ENCODE data around the gene FIBCD1. TPM values are rescaled to one million over a fixed set of nuclear protein-coding genes. Genes with fewer than 3 reads are reported as not detected.
A peak's percentile ranks its signal among the peaks of the same experiment; 100 is the strongest.

Gene FIBCD1
- total RNA-seq, 1 experiment from 2014 or later, result 7.1 TPM

GRCh38 chr9:130883479-130883878, 55.6 kb downstream of the FIBCD1 start:
- H3K23me2 ChIP-seq (ENCODE audit: insufficient read length, low read depth, low read length, poor library complexity, severe bottlenecking), result no peaks in the 10 kb centered on the region
- no peak overlapping the region for H2BK12ac ChIP-seq (ENCODE audit: insufficient read length, low read depth, low read length)
- no peak for DNase-seq
- WGBS (ENCODE audit: extremely low coverage, insufficient read length, low lambda C conversion rate), result no CpG with 5 or more reads among the region's 5 CpGs
- H3K27ac ChIP-seq (ENCODE audit: insufficient read length, low read depth, low read length), result no peak overlapping the region
- H3K9ac ChIP-seq (ENCODE audit: extremely low read depth, insufficient read length, low read length), result no peak overlapping the region
- H3K79me2 ChIP-seq (ENCODE audit: insufficient read depth, low read length), result no peaks in the 10 kb centered on the region
- no peak overlapping the region for H3T11ph ChIP-seq (ENCODE audit: low read length)
- no peaks in the 10 kb centered on the region for H3K9me3 Mint-ChIP-seq
- H3K4ac ChIP-seq (ENCODE audit: low read depth, low read length), result no peak overlapping the region
- no peak overlapping the region for H2BK15ac ChIP-seq (ENCODE audit: low read depth, low read length)
- no peak overlapping the region for H2BK120ac ChIP-seq (ENCODE audit: low read depth, low read length, poor library complexity, severe bottlenecking)
- no peak overlapping the region for H2AFZ ChIP-seq (ENCODE audit: low read length)
- H3K4me1 ChIP-seq (ENCODE audit: insufficient read depth, low read length), result no peaks in the 10 kb centered on the region
- no peak for TF ChIP-seq CTCF (conservative IDR thresholded peaks at IDR 0.05)
- H4K5ac ChIP-seq (ENCODE audit: insufficient read length, low read depth, low read length), result no peak overlapping the region
- no peaks in the 10 kb centered on the region for H3K27me3 Mint-ChIP-seq (ENCODE audit: low read depth)
- H4K91ac ChIP-seq (ENCODE audit: insufficient read length, low read depth, low read length), result no peak overlapping the region
- no peaks in the 10 kb centered on the region for H3K27me3 ChIP-seq (ENCODE audit: insufficient read depth, low read length)
- H2BK5ac ChIP-seq (ENCODE audit: insufficient read length, low read length), result no peak overlapping the region
- H4K8ac ChIP-seq (replicated peaks; ENCODE audit: insufficient read length, low read depth, low read length), result no peak overlapping the region
- H2AK5ac ChIP-seq (ENCODE audit: insufficient read length, low read length), result no peak overlapping the region
- no peak overlapping the region for H3K4me3 Mint-ChIP-seq
- no peak overlapping the region for H3K18ac ChIP-seq (ENCODE audit: insufficient read length, low read depth, low read length)
- H3K4me1 Mint-ChIP-seq, result peaks cover 3 to 5% of the 10 kb centered on the region in 2 experiments; a peak in 3 of 4 replicates
- no peaks in the 10 kb centered on the region for H3K9me3 ChIP-seq (ENCODE audit: control insufficient read depth, low read depth, low read length)
- peaks cover 2% of the 10 kb centered on the region for H4K20me1 ChIP-seq (ENCODE audit: control insufficient read depth, insufficient read depth, insufficient read length)
- H3K14ac ChIP-seq (ENCODE audit: insufficient read depth, low read length), result no peak overlapping the region
- no peak overlapping the region for H3K23ac ChIP-seq (ENCODE audit: insufficient read length, low read depth, low read length)
- H3K4me2 ChIP-seq (ENCODE audit: insufficient read depth, insufficient read length, low read length), result no peak overlapping the region
- H3K79me1 ChIP-seq (ENCODE audit: insufficient read depth, low read depth, low read length, poor library complexity, severe bottlenecking), result no peaks in the 10 kb centered on the region
- H3K27ac Mint-ChIP-seq, result peak overlapping the region in 2 of 3 experiments; percentile 76 to 87; a peak in 3 of 7 replicates
- H3K36me3 Mint-ChIP-seq (ENCODE audit: insufficient read depth in 1 of 3, low read depth in 3 of 3), result peaks cover 50 to 88% (median 86%) of the 10 kb centered on the region in 3 experiments
- no peak overlapping the region for H3K56ac ChIP-seq (ENCODE audit: insufficient read length, low read depth, low read length)
- H2BK20ac ChIP-seq (ENCODE audit: low read depth, low read length, poor library complexity, severe bottlenecking), result no peak overlapping the region

Data from H9 (cell line).